ENCODE data around the gene DPP7.

GRCh38 chr9:137064880-137065164 is 49.7 kb downstream of the DPP7 start:
- no peak for TF ChIP-seq EZH2 (IDR thresholded peaks at IDR 0.05; ENCODE audit: insufficient read depth, poor library complexity, severe bottlenecking)
- TF ChIP-seq EZH2phosphoT487 (IDR thresholded peaks at IDR 0.05; ENCODE audit: insufficient read depth, low read depth) = no peak

All from GM23248 (cell line).